AG09309 (cell line): ENCODE data around the gene ANG.

ENCODE experiments used
- DNase-seq: peaks from one replicate; pipeline ENCODE4 v3.0.0-alpha.2; 2010; ENCODE audit warnings: low read depth
- H3K4me3 ChIP-seq: 2 replicates; pipeline ENCODE4 v1.5.1; 2011; ENCODE audit warnings: mild to moderate bottlenecking, low read depth, low read length, moderate library complexity; ENCODE audit not compliant: control insufficient read depth
- TF ChIP-seq, protein P1 (sequence below): IDR thresholded peaks from 2 replicates; pipeline ENCODE4 v1.5.1; 2011; ENCODE audit warnings: mild to moderate bottlenecking, low read depth, low read length, inconsistent platforms; ENCODE audit not compliant: insufficient read depth, control insufficient read depth; ENCODE audit errors: missing control alignments

Gene ANG

GRCh38 chr14:20687362-20688166 lies 1.0 kb upstream of the ANG start:
- TF ChIP-seq, protein P1, sequence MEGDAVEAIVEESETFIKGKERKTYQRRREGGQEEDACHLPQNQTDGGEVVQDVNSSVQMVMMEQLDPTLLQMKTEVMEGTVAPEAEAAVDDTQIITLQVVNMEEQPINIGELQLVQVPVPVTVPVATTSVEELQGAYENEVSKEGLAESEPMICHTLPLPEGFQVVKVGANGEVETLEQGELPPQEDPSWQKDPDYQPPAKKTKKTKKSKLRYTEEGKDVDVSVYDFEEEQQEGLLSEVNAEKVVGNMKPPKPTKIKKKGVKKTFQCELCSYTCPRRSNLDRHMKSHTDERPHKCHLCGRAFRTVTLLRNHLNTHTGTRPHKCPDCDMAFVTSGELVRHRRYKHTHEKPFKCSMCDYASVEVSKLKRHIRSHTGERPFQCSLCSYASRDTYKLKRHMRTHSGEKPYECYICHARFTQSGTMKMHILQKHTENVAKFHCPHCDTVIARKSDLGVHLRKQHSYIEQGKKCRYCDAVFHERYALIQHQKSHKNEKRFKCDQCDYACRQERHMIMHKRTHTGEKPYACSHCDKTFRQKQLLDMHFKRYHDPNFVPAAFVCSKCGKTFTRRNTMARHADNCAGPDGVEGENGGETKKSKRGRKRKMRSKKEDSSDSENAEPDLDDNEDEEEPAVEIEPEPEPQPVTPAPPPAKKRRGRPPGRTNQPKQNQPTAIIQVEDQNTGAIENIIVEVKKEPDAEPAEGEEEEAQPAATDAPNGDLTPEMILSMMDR, result no peak
- no peak overlapping the region for H3K4me3 ChIP-seq
- DNase-seq, result no peak

DNA sequence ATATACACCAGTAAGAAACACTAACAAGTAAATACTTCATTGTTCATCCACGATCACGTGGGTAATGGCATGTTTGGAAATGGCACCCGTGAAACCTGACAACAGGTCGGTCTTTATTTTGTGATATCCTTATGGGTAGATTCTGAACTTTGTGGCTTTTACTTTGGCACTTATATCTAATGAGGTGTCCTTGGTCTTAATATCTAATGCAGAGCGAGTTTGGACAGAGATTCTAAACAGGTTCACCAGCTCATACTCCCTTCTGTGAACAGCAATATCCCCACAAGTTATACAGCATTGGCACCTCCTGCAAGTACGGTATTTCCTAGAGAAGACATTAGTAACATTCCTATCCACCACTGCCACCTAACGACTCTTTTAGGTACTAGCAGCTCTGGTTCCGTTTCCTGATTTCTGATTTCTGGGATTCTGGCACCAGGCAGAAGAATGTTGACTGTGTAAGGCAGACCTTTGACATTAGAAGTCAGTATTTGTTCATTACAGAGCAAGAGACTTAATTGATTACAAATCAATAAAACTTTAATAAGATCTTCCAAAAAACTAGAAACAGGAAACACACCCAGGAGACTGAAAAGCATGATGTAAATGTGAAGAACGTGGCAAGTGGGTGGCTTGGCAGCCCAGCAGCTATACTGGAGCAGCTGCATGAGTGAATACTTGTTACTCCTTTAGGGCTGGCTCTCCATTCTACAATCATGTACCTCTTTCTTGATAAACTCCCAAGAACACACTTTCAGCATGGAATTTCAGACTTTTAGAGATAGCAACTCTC lies 2.5 kb downstream of the ANG start:
- TF ChIP-seq, protein P1, result peak; percentile 80
- no peak overlapping the region for H3K4me3 ChIP-seq
- no peak for DNase-seq

GRCh38 chr14:20692116-20692751 lies 3.7 kb downstream of the ANG start:
- no peak for DNase-seq
- H3K4me3 ChIP-seq, result no peak overlapping the region
- TF ChIP-seq, protein P1, result no peak

- TF ChIP-seq, protein P1, result no peak
- no peak for DNase-seq
These were observed 8.2 kb downstream of the ANG start for GRCh38 chr14:20696764-20697163.

DNA sequence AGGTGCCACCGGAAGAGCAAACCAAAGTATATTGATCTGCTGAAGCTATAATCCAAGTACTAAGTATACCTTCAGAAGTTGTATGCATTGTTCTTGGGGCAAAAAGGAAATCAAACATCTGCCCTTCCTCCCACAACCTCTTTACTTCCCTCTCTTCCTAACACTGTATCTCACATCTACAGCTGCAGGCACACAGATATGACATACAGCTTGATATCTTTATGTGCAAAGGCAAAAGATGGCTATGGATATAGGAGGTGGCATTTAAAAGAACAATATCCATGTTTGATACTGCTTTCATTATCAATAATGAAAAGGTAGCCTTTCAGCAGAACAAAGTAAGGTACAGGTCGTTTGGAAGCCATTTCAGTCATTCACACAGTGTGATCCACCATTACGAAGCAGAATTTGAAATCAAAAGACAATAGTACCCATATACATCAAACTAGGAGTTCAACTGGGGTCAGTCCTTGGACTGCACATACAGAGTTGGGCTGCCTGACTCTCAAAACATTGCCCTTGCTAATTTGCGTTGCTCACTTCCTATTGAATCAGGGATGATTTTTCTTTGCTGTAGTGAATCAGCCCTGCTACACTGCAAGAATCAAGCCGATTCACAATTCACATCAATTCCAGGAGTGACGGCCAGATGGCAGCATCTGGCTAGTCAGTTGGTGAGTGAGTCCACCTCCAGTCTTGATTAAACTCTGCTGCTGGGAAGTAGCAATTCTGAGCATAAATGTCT lies 8.9 kb downstream of the ANG start:
- TF ChIP-seq, protein P1, result peak; percentile 73
- no peak overlapping the region for H3K4me3 ChIP-seq
- DNase-seq, result no peak

More at GRCh38 chr14:20696764-20697163, 8.2 kb downstream of the ANG start:
- no peak overlapping the region for H3K4me3 ChIP-seq

- TF ChIP-seq, protein P1, result no peak
- no peak for DNase-seq
- no peak overlapping the region for H3K4me3 ChIP-seq
These were observed 9.4 kb downstream of the ANG start for GRCh38 chr14:20698018-20698329.
